Dendritic cell treated with granulocyte-macrophage colony-stimulating factor and Interleukin-4, amounts not matched to agents 40 ng/mL and 50 ng/mL, for 4 days (primary cell): Measurements from ENCODE around the gene CLEC1B.
"Not testable (repeated sequence)": the region's sequence is repeated elsewhere in the genome, so short reads cannot be mapped to it uniquely, and the experiment has no call there.

ENCODE experiments used
- H3K27ac Mint-ChIP-seq: one replicate; pipeline ENCODE4 v1.8.0; 2022; ENCODE audit warnings: mild to moderate bottlenecking, mixed read lengths
- H3K27me3 Mint-ChIP-seq: one replicate; pipeline ENCODE4 v1.8.0; 2022; ENCODE audit warnings: mild to moderate bottlenecking, mixed read lengths
- H3K36me3 Mint-ChIP-seq: one replicate; pipeline ENCODE4 v1.8.0; 2022; ENCODE audit warnings: low read depth, mixed read lengths
- H3K4me1 Mint-ChIP-seq: one replicate; pipeline ENCODE4 v1.8.0; 2022; ENCODE audit warnings: low read depth, mixed read lengths
- H3K4me3 Mint-ChIP-seq: one replicate; pipeline ENCODE4 v1.8.0; 2022; ENCODE audit warnings: mild to moderate bottlenecking, moderate library complexity, mixed read lengths
- H3K9me3 Mint-ChIP-seq: one replicate; pipeline ENCODE4 v1.8.0; 2022; ENCODE audit warnings: mixed read lengths
- intact Hi-C: fragments of 100-400 bp; cut with micrococcal nuclease; formaldehyde crosslinking; loops from one replicate; pipeline ENCODE4 v1.15.0; 2022

CLEC1B gene

DNA sequence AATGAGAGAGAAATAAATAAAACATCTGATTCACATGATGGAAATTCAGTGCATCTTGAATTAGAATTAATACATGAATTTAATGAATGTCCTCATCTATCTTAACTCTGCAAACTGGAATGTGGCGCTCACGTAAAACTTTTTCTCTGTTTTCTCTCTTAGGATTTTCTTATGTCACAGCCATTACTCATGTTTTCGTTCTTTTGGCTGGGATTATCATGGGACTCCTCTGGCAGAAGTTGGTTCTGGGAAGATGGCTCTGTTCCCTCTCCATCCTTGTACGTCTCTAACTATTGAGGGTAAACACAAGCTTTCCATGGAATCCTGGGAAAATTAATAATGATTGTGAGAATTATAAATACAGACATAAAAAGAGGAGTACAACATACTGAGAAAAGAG is 16.5 kb upstream of the CLEC1B start:
- H3K27me3 Mint-ChIP-seq, result no peaks in the 10 kb centered on the region
- peaks cover 22% of the 10 kb centered on the region for H3K36me3 Mint-ChIP-seq
- H3K27ac Mint-ChIP-seq, result no peak overlapping the region
- intact Hi-C loops, result loop anchor here (10.0 kb wide), 1 partner anchor 261 kb away; no protein-coding TSS in a partner anchor
- peaks cover 9% of the 10 kb centered on the region for H3K9me3 Mint-ChIP-seq
- peaks cover 21% of the 10 kb centered on the region for H3K4me1 Mint-ChIP-seq
- H3K4me3 Mint-ChIP-seq, result no peak overlapping the region

- Mint-ChIP-seq H3K27me3 (no peaks in the 10 kb centered on the region), H3K4me1 (peaks cover 25% of the 10 kb centered on the region), H3K27ac (no peak overlapping the region), H3K36me3 (peaks cover 23% of the 10 kb centered on the region), H3K4me3 (no peak overlapping the region), H3K9me3 (peaks cover 9% of the 10 kb centered on the region)
- intact Hi-C loops, result loop anchor here (5.0 to 10.0 kb wide), 2 partner anchors 70 to 258 kb away; no protein-coding TSS in a partner anchor
Measured at GRCh38 chr12:10012630-10013330, 13.9 kb upstream of the CLEC1B start.

GRCh38 chr12:10001171-10001776 is 2.4 kb upstream of the CLEC1B start:
- intact Hi-C loops, result no loop called here

GRCh38 chr12:9992296-9992695 is 6.6 kb downstream of the CLEC1B start:
- Mint-ChIP-seq H3K27me3 (no peaks in the 10 kb centered on the region), H3K36me3 (peaks cover 13% of the 10 kb centered on the region), H3K4me3 (peak overlapping the region; percentile 58), H3K27ac (peak overlapping the region; percentile 76), H3K4me1 (peaks cover 21% of the 10 kb centered on the region), H3K9me3 (peaks cover 8% of the 10 kb centered on the region)
- intact Hi-C loops, result loop anchor here (10.0 kb wide), 2 partner anchors 177 to 247 kb away; no protein-coding TSS in a partner anchor

More at GRCh38 chr12:10001171-10001776, 2.4 kb upstream of the CLEC1B start:
- Mint-ChIP-seq H3K27ac (no peak overlapping the region), H3K4me3 (no peak overlapping the region), H3K9me3 (no peaks in the 10 kb centered on the region), H3K36me3 (no peaks in the 10 kb centered on the region), H3K4me1 (no peaks in the 10 kb centered on the region), H3K27me3 (no peaks in the 10 kb centered on the region)

- H3K27ac Mint-ChIP-seq, result peak overlapping the region; percentile 76
- peaks cover 8% of the 10 kb centered on the region for H3K9me3 Mint-ChIP-seq
- no peaks in the 10 kb centered on the region for H3K27me3 Mint-ChIP-seq
- peaks cover 21% of the 10 kb centered on the region for H3K4me1 Mint-ChIP-seq
- intact Hi-C loops, result loop anchor here (10.0 kb wide), 2 partner anchors 177 to 247 kb away; no protein-coding TSS in a partner anchor
- H3K36me3 Mint-ChIP-seq, result peaks cover 13% of the 10 kb centered on the region
- H3K4me3 Mint-ChIP-seq, result peak overlapping the region; percentile 58
Measured at GRCh38 chr12:9991876-9992275, 7.0 kb downstream of the CLEC1B start.

- peaks cover 18% of the 10 kb centered on the region for H3K9me3 Mint-ChIP-seq
- H3K36me3 Mint-ChIP-seq, result peaks cover 88% of the 10 kb centered on the region
- H3K27ac Mint-ChIP-seq, result peak overlapping the region; percentile 78
- H3K27me3 Mint-ChIP-seq, result no peaks in the 10 kb centered on the region
- intact Hi-C loops, result no loop called here
- H3K4me3 Mint-ChIP-seq, result peak overlapping the region; percentile 8
- peaks cover 50% of the 10 kb centered on the region for H3K4me1 Mint-ChIP-seq
Measured at GRCh38 chr12:9980126-9980525, 18.8 kb downstream of the CLEC1B start.

- intact Hi-C loops, result no loop called here
- H3K36me3 Mint-ChIP-seq, result peaks cover 93% of the 10 kb centered on the region
- H3K4me3 Mint-ChIP-seq, result no peak overlapping the region
- peaks cover 21% of the 10 kb centered on the region for H3K9me3 Mint-ChIP-seq
- no peak overlapping the region for H3K27ac Mint-ChIP-seq
- peaks cover 72% of the 10 kb centered on the region for H3K4me1 Mint-ChIP-seq
- H3K27me3 Mint-ChIP-seq, result no peaks in the 10 kb centered on the region
Measured at GRCh38 chr12:9977916-9978315, 21.0 kb downstream of the CLEC1B start.

GRCh38 chr12:9976626-9977025 is 22.3 kb downstream of the CLEC1B start:
- H3K4me1 Mint-ChIP-seq, result peaks cover 76% of the 10 kb centered on the region
- H3K27ac Mint-ChIP-seq, result peak overlapping the region; percentile 33
- H3K27me3 Mint-ChIP-seq, H3K4me3 Mint-ChIP-seq, intact Hi-C loops: not testable (repeated sequence)
- H3K9me3 Mint-ChIP-seq, result peaks cover 21% of the 10 kb centered on the region
- peaks cover 88% of the 10 kb centered on the region for H3K36me3 Mint-ChIP-seq

DNA sequence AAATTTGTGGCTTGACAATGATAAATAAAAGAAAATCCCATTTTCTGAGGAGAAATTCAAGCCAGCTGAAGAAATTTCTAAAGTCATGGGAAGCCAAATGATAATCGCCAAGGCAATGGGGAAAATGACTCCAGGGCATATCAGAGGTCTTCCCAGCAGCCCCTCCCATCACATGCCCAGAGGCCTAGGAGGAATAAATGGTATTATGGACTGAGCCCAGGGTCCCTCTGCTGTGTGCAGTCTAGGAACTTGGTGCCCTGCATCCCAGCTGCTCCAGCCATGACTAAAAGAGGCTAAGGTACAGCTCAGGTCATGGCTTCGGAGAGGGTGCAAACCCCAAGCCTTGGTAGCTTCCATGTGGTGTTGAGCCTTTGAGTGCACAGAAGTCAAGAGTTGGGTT is 23.3 kb downstream of the CLEC1B start:
- H3K9me3 Mint-ChIP-seq, result peaks cover 21% of the 10 kb centered on the region
- intact Hi-C loops, result no loop called here
- no peaks in the 10 kb centered on the region for H3K27me3 Mint-ChIP-seq
- H3K4me3 Mint-ChIP-seq, result no peak overlapping the region
- peaks cover 83% of the 10 kb centered on the region for H3K36me3 Mint-ChIP-seq
- peak overlapping the region; percentile 33 for H3K27ac Mint-ChIP-seq
- H3K4me1 Mint-ChIP-seq, result peaks cover 84% of the 10 kb centered on the region

GRCh38 chr12:9974731-9975130 is 24.2 kb downstream of the CLEC1B start:
- peak overlapping the region; percentile 32 for H3K4me3 Mint-ChIP-seq
- H3K27ac Mint-ChIP-seq, H3K27me3 Mint-ChIP-seq, intact Hi-C loops: not testable (repeated sequence)
- H3K9me3 Mint-ChIP-seq, result peaks cover 21% of the 10 kb centered on the region
- peaks cover 76% of the 10 kb centered on the region for H3K4me1 Mint-ChIP-seq
- H3K36me3 Mint-ChIP-seq, result peaks cover 74% of the 10 kb centered on the region

- intact Hi-C loops, result no loop called here
- Mint-ChIP-seq H3K4me3 (peak overlapping the region; percentile 62), H3K9me3 (peaks cover 21% of the 10 kb centered on the region), H3K27ac (peak overlapping the region; percentile 83), H3K4me1 (peaks cover 70% of the 10 kb centered on the region), H3K36me3 (peaks cover 66% of the 10 kb centered on the region), H3K27me3 (no peaks in the 10 kb centered on the region)
Measured at GRCh38 chr12:9973949-9974348, 25.0 kb downstream of the CLEC1B start.

GRCh38 chr12:9971181-9971580 is 27.7 kb downstream of the CLEC1B start, which contains the start of gene CLEC12A:
TSS of gene CLEC12A (plus strand) at chr12:9971409. CDS start at chr12:9971597, 188 bp downstream.
- intact Hi-C loops, result no loop called here
- Mint-ChIP-seq H3K36me3 (peaks cover 43% of the 10 kb centered on the region), H3K27me3 (no peaks in the 10 kb centered on the region), H3K27ac (peak within 1 kb of the TSS; percentile 79), H3K9me3 (peaks cover 14% of the 10 kb centered on the region), H3K4me3 (peak within 1 kb of the TSS; percentile 65), H3K4me1 (peaks cover 68% of the 10 kb centered on the region)

GRCh38 chr12:9969673-9970072 is 29.2 kb downstream of the CLEC1B start:
- Mint-ChIP-seq H3K36me3 (peaks cover 28% of the 10 kb centered on the region), H3K27me3 (no peaks in the 10 kb centered on the region), H3K9me3 (no peaks in the 10 kb centered on the region), H3K4me1 (peaks cover 53% of the 10 kb centered on the region), H3K27ac (no peak overlapping the region), H3K4me3 (no peak overlapping the region)
- intact Hi-C loops, result no loop called here

- Mint-ChIP-seq H3K27ac (no peak overlapping the region), H3K9me3 (no peaks in the 10 kb centered on the region), H3K27me3 (no peaks in the 10 kb centered on the region), H3K4me1 (peaks cover 40% of the 10 kb centered on the region), H3K36me3 (no peaks in the 10 kb centered on the region), H3K4me3 (no peak overlapping the region)
- intact Hi-C loops, result no loop called here
Measured at GRCh38 chr12:9961901-9962300, 37.0 kb downstream of the CLEC1B start.
